Keratinocyte (primary cell): ENCODE measurements around the gene FZR1.
"Not testable (repeated sequence)": the region's sequence is repeated elsewhere in the genome, so short reads cannot be mapped to it uniquely, and the experiment has no call there.

ENCODE experiments used
- CTCF ChIP-seq, 3 experiments: IDR thresholded peaks in 1 of 3; conservative IDR thresholded peaks in 1 of 3; optimal IDR thresholded peaks in 1 of 3; 2 replicates in 2 of 3; 3 replicates in 1 of 3; pipeline versions ENCODE3 to v1.5.1; 2011; ENCODE audit warnings: low read length in 3 of 3, mild to moderate bottlenecking in 3 of 3, moderate library complexity in 2 of 3, control low read depth in 1 of 3, inconsistent platforms in 1 of 3; ENCODE audit not compliant: insufficient read depth in 2 of 3; ENCODE audit errors: extremely low read depth in 1 of 3
- EZH2 ChIP-seq: IDR thresholded peaks from one replicate; pipeline ENCODE4 v1.6.1; 2012; ENCODE audit warnings: inconsistent platforms, mild to moderate bottlenecking, low read length, moderate library complexity

- TF ChIP-seq CTCF (optimal IDR thresholded peaks at IDR 0.05 in 1 of 3, IDR thresholded peaks at IDR 0.05 in 1 of 3, conservative IDR thresholded peaks at IDR 0.05 in 1 of 3; ENCODE audit: extremely low read depth in 1 of 3, insufficient read depth in 2 of 3, low read length in 3 of 3); EZH2: not testable (repeated sequence)
These were observed 75.7 kb downstream of the FZR1 start for GRCh38 chr19:3581792-3582191.
